Measurements from ENCODE around the gene SLC35B2.

The SLC35B2 gene

DNA sequence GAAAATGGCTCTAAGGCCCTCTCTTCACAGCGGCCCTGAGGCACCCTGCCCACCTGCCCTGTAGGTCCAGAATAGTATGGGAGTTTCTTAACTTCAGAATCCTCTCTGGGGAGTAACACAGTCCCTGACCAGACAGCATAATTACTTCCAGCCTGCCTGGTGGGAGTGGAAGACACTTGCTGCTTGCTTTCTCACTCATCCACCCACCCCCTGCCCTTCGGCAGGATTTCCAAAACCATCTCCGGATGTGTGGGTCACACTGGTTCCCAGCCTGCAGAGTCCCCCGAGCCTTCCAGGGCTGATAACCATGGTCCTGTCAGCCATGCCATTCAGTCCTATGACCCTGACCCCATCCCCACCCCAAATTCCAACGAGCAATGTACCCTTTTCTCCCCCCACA is 28.5 kb downstream of the SLC35B2 start:
- DNase-seq (ENCODE audit: low spot score), result no peak
- TF ChIP-seq CTCF (IDR thresholded peaks at IDR 0.05; ENCODE audit: extremely low read depth, insufficient read depth, missing control alignments), result no peak
- in situ Hi-C loops (cut with MboI; ENCODE audit: low pct_unique_long_range_greater_than_20kb, low sequenced_read_pairs, unreplicated experiment), result no loop called here

GRCh38 chr6:44228433-44228832 is 28.9 kb downstream of the SLC35B2 start:
- DNase-seq (ENCODE audit: low spot score), result no peak
- TF ChIP-seq CTCF (IDR thresholded peaks at IDR 0.05; ENCODE audit: extremely low read depth, insufficient read depth, missing control alignments), result no peak
- in situ Hi-C loops (cut with MboI; ENCODE audit: low pct_unique_long_range_greater_than_20kb, low sequenced_read_pairs, unreplicated experiment), result no loop called here

- DNase-seq (ENCODE audit: low spot score), result peak; percentile 12
- no peak for TF ChIP-seq CTCF (IDR thresholded peaks at IDR 0.05; ENCODE audit: extremely low read depth, insufficient read depth, missing control alignments)
- in situ Hi-C loops (cut with MboI; ENCODE audit: low pct_unique_long_range_greater_than_20kb, low sequenced_read_pairs, unreplicated experiment), result no loop called here
Measured at GRCh38 chr6:44228031-44228430, 29.3 kb downstream of the SLC35B2 start.

GRCh38 chr6:44227148-44227793 is 30.1 kb downstream of the SLC35B2 start:
- in situ Hi-C loops (cut with MboI; ENCODE audit: low pct_unique_long_range_greater_than_20kb, low sequenced_read_pairs, unreplicated experiment), result no loop called here
- peak; percentile 13 for DNase-seq (ENCODE audit: low spot score)
- TF ChIP-seq CTCF (IDR thresholded peaks at IDR 0.05; ENCODE audit: extremely low read depth, insufficient read depth, missing control alignments), result no peak

DNA sequence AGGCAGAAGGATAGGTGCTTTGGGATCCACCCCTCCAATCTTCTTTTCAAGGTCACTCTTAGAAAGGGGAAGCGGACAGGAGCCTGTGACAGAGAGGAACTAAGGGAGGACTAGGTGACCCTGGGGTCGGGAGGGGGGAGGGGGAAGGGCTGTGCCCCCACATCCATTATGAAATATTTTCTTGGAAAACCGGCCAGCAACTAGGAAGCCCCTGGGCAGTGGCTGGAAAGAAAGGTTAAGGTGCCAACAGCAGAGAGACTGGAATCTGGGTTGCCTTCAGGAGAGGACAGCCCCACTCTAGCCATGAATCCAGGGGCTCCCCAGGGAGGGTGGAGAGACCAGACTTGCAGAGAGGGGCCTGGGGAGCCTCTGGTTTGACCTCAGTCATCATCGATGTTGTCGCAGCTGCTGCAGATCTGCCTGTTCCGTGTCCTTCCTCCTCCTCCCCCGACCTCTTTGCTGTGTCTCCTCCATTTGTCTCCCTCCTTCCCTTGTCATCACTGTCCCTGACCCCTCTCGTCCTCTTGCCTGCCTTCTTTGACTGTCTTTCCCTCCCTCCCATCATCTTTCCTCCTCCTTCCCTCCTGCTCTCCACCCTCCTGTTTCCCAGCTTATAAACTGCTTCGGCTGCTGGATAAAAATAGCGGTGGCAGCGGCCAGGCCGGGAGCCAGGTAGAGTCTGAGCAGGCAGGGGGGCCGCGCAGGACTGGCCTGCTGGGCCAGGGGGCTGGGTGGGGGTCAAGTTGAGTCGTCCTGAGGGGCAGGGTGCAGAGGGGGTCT is 30.8 kb downstream of the SLC35B2 start:
- in situ Hi-C loops (cut with MboI; ENCODE audit: low pct_unique_long_range_greater_than_20kb, low sequenced_read_pairs, unreplicated experiment), result no loop called here
- TF ChIP-seq CTCF (IDR thresholded peaks at IDR 0.05; ENCODE audit: extremely low read depth, insufficient read depth, missing control alignments), result no peak
- peak; percentile 9 for DNase-seq (ENCODE audit: low spot score)

DNA sequence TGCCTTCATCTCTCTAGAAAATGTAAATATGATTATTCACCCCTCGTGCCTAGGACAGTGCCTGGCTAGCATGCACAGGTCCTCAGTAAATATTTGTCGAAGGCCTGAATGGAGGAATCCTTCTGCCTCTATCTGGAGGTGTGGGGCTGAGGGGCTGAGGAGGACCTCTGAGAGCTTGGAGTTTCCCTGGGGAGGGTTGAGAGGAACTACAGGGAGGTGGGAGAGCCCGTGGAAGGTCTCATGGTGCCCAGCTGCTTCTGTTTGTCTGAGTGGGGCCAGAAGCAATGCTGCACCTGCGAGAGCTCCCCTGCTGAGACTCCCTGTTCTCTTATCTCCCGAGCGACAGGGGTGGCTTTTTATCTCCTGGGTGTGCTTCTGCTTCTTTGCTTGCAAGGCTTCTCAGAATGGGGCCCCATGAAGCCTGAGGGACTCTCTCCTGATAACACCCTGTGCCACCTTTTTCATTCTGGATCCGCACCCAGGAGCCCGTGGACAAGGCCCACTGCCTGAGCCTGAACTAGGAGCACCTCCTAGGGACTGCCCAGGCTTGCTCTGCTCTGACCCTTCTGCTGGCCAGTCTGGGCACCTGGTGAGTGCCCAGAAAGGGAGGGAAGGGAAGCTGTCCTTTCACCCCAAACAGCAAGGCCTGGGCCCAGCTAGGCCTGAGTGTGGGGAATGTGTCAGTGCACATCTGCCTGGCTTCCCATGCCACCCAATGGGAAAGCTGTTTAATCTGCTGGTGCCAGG is 31.6 kb downstream of the SLC35B2 start:
- TF ChIP-seq CTCF (IDR thresholded peaks at IDR 0.05; ENCODE audit: extremely low read depth, insufficient read depth, missing control alignments), result no peak
- in situ Hi-C loops (cut with MboI; ENCODE audit: low pct_unique_long_range_greater_than_20kb, low sequenced_read_pairs, unreplicated experiment), result no loop called here
- peak; percentile 18 for DNase-seq (ENCODE audit: low spot score)
